Prostate gland (tissue), 2 donors: Measurements from ENCODE around the gene CNTNAP2. TPM values are rescaled to one million over a fixed set of nuclear protein-coding genes. Genes with fewer than 3 reads are reported as not detected.

Source experiments
- DNase-seq: peaks from one replicate; pipeline ENCODE4 v3.0.0-alpha.2; 2019; ENCODE audit warnings: low spot score
- H3K27ac ChIP-seq, 2 donors: fragments of 200-600 bp; sonication (generic); 2 replicates each; pipeline ENCODE4 v1.5.1; 2017 to 2019
- H3K27me3 ChIP-seq: fragments of 200-600 bp; sonication (generic); replicated peaks from 2 replicates; pipeline ENCODE4 v1.5.1; 2019; ENCODE audit not compliant: insufficient read depth
- H3K36me3 ChIP-seq, 2 donors: fragments of 200-600 bp; sonication (generic); 1 replicate in 1 of 2; 2 replicates in 1 of 2; pipeline versions ENCODE4 v1.5.1 to v1.8.1; 2017 to 2019
- H3K4me1 ChIP-seq: fragments of 200-600 bp; sonication (generic); replicated peaks from 2 replicates; pipeline ENCODE4 v1.5.1; 2019
- H3K4me3 ChIP-seq, 2 donors: fragments of 200-600 bp; sonication (generic); 2 replicates each; pipeline ENCODE4 v1.5.1; 2017 to 2019
- H3K9me3 ChIP-seq: fragments of 200-600 bp; sonication (generic); 2 replicates; pipeline ENCODE4 v1.5.1; 2017
- POLR2A ChIP-seq: fragments of 450-650 bp; IDR thresholded peaks from one replicate; pipeline ENCODE4 v1.6.1; 2016; ENCODE audit warnings: antibody characterized with exemption, mild to moderate bottlenecking
- POLR2AphosphoS5 ChIP-seq: sonication (generic); formaldehyde crosslinking; IDR thresholded peaks from one replicate; pipeline ENCODE4 v1.6.1; 2017; ENCODE audit warnings: antibody characterized with exemption
- WGBS: methylation state at CpG from one replicate; pipeline ENCODE4 v1.1.5; 2018; 5-methylcytosine and 5-hydroxymethylcytosine counted together
- intact Hi-C: fragments of 100-400 bp; cut with DNase I; formaldehyde crosslinking; loops from one replicate; pipeline ENCODE4 v1.14.2; 2022
- total RNA-seq, 2 donors: library from RNA; depleted of rRNA; stranded (reverse); fragments of >200 nt; gene quantifications; one replicate each; pipeline ENCODE4 v1.1.0, GENCODE V29; 2016
- TF ChIP-seq, protein P1 (sequence below), 4 experiments: fragments of 200-600 bp in 2 of 4; fragments of 450-650 bp in 2 of 4; sonication (generic) in 2 of 4; IDR thresholded peaks; 1 replicate in 3 of 4; 2 replicates in 1 of 4; pipeline ENCODE4 v1.5.1; 2016 to 2019; ENCODE audit warnings: antibody characterized with exemption in 4 of 4, mild to moderate bottlenecking in 2 of 4, moderate library complexity in 2 of 4

CNTNAP2 gene
- total RNA-seq, 2 donors from 2014 or later = 10.6 to 43.7 TPM

DNA sequence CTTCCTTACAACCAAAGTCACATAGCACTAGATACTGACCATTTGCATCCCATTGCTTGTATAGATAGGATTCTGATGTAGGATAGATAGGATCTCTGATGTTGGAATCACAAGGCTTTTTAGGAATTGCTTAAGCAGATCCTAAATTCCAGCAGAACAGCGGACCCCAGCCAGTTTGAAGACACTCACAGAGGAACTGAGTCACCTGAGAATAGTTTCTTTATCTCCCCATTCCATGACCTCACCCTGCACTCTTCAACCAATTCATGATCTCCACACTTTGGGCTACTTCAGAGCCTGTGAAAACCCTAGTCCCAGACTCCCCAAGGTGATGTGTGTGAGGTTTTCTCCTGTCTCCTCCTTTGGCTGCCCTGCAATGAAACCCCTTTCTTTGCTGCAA, 179.4 kb downstream of the CNTNAP2 start:
- 83% methylated on average over 1 of the region's 1 CpG for WGBS
- Histone ChIP-seq H3K36me3 (no peaks in the 10 kb centered on the region), H3K9me3 (no peaks in the 10 kb centered on the region), H3K4me3 (no peak overlapping the region), H3K4me1 (no peaks in the 10 kb centered on the region), H3K27ac (no peak overlapping the region), H3K27me3 (no peaks in the 10 kb centered on the region)
- intact Hi-C loops = no loop called here
- TF ChIP-seq POLR2A = no peak
- no peak for DNase-seq

GRCh38 chr7:146314962-146315361, 198.4 kb downstream of the CNTNAP2 start:
- 57% methylated on average over 2 of the region's 2 CpGs for WGBS

DNA sequence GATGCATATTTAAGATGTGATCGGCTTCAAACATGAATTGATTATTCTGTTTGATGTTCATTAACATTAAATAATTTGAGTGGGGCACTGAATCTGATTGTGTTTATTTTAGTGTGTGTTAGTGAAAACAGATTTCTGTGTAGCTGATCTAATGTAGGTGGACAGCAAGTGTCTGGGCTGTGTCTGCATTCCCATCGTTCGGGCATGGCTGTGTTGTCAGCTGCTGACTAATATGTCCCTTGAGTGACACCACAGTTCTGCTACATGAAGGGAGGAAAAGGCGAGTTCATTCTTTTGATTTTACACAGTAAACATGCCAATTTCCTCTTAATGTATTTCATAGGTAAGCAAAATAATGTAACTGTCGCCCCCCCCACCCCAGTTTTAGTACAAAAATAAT, 203.0 kb downstream of the CNTNAP2 start:
- Histone ChIP-seq H3K27me3 (no peaks in the 10 kb centered on the region), H3K4me1 (no peaks in the 10 kb centered on the region), H3K4me3 (no peak overlapping the region), H3K27ac (no peak overlapping the region), H3K36me3 (no peaks in the 10 kb centered on the region), H3K9me3 (no peaks in the 10 kb centered on the region)
- 78% methylated on average over 5 of the region's 5 CpGs for WGBS
- DNase-seq = no peak
- no peak for TF ChIP-seq POLR2AphosphoS5
- TF ChIP-seq POLR2A = no peak
- TF ChIP-seq, protein P1, sequence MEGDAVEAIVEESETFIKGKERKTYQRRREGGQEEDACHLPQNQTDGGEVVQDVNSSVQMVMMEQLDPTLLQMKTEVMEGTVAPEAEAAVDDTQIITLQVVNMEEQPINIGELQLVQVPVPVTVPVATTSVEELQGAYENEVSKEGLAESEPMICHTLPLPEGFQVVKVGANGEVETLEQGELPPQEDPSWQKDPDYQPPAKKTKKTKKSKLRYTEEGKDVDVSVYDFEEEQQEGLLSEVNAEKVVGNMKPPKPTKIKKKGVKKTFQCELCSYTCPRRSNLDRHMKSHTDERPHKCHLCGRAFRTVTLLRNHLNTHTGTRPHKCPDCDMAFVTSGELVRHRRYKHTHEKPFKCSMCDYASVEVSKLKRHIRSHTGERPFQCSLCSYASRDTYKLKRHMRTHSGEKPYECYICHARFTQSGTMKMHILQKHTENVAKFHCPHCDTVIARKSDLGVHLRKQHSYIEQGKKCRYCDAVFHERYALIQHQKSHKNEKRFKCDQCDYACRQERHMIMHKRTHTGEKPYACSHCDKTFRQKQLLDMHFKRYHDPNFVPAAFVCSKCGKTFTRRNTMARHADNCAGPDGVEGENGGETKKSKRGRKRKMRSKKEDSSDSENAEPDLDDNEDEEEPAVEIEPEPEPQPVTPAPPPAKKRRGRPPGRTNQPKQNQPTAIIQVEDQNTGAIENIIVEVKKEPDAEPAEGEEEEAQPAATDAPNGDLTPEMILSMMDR (IDR thresholded peaks at IDR 0.05) = no peak
- intact Hi-C loops = no loop called here

More at GRCh38 chr7:146314962-146315361, 198.4 kb downstream of the CNTNAP2 start:
- no peak overlapping the region for H3K4me3 ChIP-seq
- no peaks in the 10 kb centered on the region for H3K9me3 ChIP-seq
- no peaks in the 10 kb centered on the region for H3K27me3 ChIP-seq
- H3K4me1 ChIP-seq = no peaks in the 10 kb centered on the region
- TF ChIP-seq, protein P1 (IDR thresholded peaks at IDR 0.05) = no peak
- TF ChIP-seq POLR2A (no peak), POLR2AphosphoS5 (no peak)
- no peaks in the 10 kb centered on the region for H3K36me3 ChIP-seq
- no peak overlapping the region for H3K27ac ChIP-seq
- intact Hi-C loops = no loop called here
- DNase-seq = no peak

DNA sequence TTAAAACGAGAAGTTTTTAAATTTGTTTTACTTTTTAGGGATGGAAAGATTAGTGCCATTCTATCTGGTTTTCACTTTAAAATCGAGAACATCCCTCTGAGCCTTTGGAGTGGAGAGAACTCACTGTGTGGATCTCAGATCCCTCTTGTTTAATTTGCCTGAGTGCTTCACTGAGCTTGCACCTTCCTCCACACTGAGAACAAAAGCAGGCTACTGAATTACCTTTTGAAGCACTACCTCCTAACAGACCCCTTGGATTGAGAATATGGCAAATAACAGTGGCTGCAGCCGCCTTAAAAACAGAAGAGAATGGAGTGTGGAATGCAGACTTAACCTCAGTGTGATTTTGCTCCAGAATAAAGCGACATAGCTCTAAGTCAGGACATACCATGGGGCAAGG, 204.7 kb downstream of the CNTNAP2 start:
- intact Hi-C loops = no loop called here
- Histone ChIP-seq H3K4me3 (no peak overlapping the region), H3K27me3 (no peaks in the 10 kb centered on the region), H3K27ac (no peak overlapping the region), H3K4me1 (no peaks in the 10 kb centered on the region), H3K36me3 (no peaks in the 10 kb centered on the region), H3K9me3 (no peaks in the 10 kb centered on the region)
- 81% methylated on average over 4 of the region's 4 CpGs for WGBS
- TF ChIP-seq POLR2A (no peak), POLR2AphosphoS5 (no peak)
- TF ChIP-seq, protein P1 (IDR thresholded peaks at IDR 0.05) = no peak
- DNase-seq = no peak

- H3K27me3 ChIP-seq = no peaks in the 10 kb centered on the region
- 45% methylated on average over 1 of the region's 1 CpG for WGBS
- no peaks in the 10 kb centered on the region for H3K9me3 ChIP-seq
- no peaks in the 10 kb centered on the region for H3K4me1 ChIP-seq
- no peak for DNase-seq
- H3K36me3 ChIP-seq = no peaks in the 10 kb centered on the region
- intact Hi-C loops = no loop called here
- no peak overlapping the region for H3K4me3 ChIP-seq
- no peak overlapping the region for H3K27ac ChIP-seq
- TF ChIP-seq POLR2A = no peak
Observed at GRCh38 chr7:146331369-146331768, 214.8 kb downstream of the CNTNAP2 start.

DNA sequence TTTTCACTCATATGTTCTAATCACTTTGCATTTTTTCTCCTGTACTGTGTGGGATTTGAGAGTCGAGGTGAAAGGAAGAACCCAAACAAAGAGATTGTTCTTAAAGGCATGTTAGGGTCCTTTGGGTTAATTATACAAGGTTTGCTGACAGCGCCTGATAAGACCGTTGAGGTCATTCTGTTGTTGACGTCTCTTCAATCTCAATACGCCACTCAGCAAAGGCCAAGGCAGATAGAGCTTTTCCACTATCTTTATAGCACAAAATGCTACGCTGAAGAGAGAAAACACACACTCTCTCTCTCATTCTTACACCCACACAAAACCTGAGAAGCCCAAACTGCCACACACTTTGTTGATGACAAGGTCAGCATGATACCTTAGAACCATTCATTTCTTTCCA, 228.7 kb downstream of the CNTNAP2 start:
- Histone ChIP-seq H3K9me3 (no peaks in the 10 kb centered on the region), H3K4me1 (no peaks in the 10 kb centered on the region), H3K27ac (no peak overlapping the region), H3K4me3 (no peak overlapping the region), H3K36me3 (no peaks in the 10 kb centered on the region), H3K27me3 (no peaks in the 10 kb centered on the region)
- intact Hi-C loops = no loop called here
- whole genome bisulfite sequencing = 71% methylated on average over 6 of the region's 6 CpGs
- no peak for TF ChIP-seq POLR2A
- TF ChIP-seq, protein P1 (IDR thresholded peaks at IDR 0.05) = no peak
- no peak for TF ChIP-seq POLR2AphosphoS5
- no peak for DNase-seq
